PC-3 (cell line): ENCODE measurements around the gene DLG2.

Experiments
- CTCF ChIP-seq: fragments of 300-600 bp; sonication (generic); conservative IDR thresholded peaks from 2 replicates; pipeline ENCODE4 v1.5.1; 2017; ENCODE audit warnings: antibody characterized with exemption, low read depth, mild to moderate bottlenecking, low read length
- EZH2phosphoT487 ChIP-seq: fragments of 300-600 bp; sonication (generic); IDR thresholded peaks from 2 replicates; pipeline ENCODE4 v1.6.1; 2018; ENCODE audit warnings: mild to moderate bottlenecking, antibody characterized with exemption, low read length, borderline replicate concordance

GRCh38 chr11:85359859-85360258 lies 267.3 kb downstream of the DLG2 start:
- TF ChIP-seq CTCF (no peak), EZH2phosphoT487 (no peak)
